Body of pancreas (tissue), 4 donors: ENCODE data around the gene TCF12.

Experiments
- POLR2A ChIP-seq, 3 donors: fragments of 450-650 bp; IDR thresholded peaks; one replicate each; pipeline ENCODE4 v1.6.1; 2016; ENCODE audit warnings: antibody characterized with exemption in 3 of 3, mild to moderate bottlenecking in 2 of 3
- TF ChIP-seq, protein P1 (sequence below), 7 experiments: fragments of 450-650 bp in 4 of 7; fragments of 200-600 bp in 3 of 7; sonication (generic) in 3 of 7; IDR thresholded peaks; one replicate each; pipeline ENCODE4 v1.5.1; 2016 to 2019; ENCODE audit warnings: antibody characterized with exemption in 7 of 7

DNA sequence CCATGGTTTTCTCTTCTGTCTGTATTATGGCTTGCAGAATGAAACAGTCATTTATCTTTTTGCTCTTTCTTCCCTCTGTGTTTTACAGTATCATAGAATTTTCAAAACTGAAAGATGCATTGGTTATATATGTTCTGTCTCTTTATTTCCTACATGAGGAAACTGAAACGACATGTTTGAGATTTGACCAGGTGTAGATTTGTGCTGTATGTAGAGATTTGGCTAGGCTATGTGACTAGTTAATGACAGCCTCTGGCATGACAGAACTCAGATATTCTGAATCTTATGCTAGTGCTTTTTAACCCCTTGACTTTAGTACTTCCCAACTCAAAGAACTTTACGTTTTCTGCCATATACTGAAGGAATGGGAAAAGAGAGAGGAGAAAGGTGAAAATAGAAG lies 151.0 kb downstream of the TCF12 start:
- TF ChIP-seq, protein P1, sequence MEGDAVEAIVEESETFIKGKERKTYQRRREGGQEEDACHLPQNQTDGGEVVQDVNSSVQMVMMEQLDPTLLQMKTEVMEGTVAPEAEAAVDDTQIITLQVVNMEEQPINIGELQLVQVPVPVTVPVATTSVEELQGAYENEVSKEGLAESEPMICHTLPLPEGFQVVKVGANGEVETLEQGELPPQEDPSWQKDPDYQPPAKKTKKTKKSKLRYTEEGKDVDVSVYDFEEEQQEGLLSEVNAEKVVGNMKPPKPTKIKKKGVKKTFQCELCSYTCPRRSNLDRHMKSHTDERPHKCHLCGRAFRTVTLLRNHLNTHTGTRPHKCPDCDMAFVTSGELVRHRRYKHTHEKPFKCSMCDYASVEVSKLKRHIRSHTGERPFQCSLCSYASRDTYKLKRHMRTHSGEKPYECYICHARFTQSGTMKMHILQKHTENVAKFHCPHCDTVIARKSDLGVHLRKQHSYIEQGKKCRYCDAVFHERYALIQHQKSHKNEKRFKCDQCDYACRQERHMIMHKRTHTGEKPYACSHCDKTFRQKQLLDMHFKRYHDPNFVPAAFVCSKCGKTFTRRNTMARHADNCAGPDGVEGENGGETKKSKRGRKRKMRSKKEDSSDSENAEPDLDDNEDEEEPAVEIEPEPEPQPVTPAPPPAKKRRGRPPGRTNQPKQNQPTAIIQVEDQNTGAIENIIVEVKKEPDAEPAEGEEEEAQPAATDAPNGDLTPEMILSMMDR (IDR thresholded peaks at IDR 0.05) = no peak
- TF ChIP-seq POLR2A (IDR thresholded peaks at IDR 0.05) = no peak
